ENCODE results near the gene GRIA4. TPM values are rescaled to one million over a fixed set of nuclear protein-coding genes. Genes with fewer than 3 reads are reported as not detected.
"Not testable (repeated sequence)": the region's sequence is repeated elsewhere in the genome, so short reads cannot be mapped to it uniquely, and the experiment has no call there.

GRIA4 gene
- polyA plus RNA-seq, 4 donors, result 0.68 to 0.99 (median 0.89) TPM

DNA sequence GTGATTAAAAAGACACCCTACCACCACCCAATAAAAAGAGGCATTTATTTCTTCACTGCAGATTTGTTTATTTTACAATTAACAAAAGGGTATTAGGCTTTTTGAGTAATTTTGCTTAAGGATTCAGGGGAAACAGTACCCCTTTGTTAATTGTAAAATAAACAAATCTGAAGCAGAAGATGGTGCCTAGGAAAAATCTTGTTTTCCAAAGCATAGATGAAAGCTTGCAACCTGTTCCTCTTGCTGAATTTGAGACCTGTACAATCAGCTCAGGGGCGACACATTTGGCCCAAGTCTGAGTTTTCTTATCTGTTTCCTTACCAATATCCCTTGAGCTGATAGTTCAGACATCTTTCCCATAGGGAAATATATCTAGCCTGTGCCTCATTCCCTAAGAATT, 171.9 kb downstream of the GRIA4 start:
- no peak for DNase-seq (ENCODE audit: low read depth in 4 of 4, low spot score in 2 of 4)

DNA sequence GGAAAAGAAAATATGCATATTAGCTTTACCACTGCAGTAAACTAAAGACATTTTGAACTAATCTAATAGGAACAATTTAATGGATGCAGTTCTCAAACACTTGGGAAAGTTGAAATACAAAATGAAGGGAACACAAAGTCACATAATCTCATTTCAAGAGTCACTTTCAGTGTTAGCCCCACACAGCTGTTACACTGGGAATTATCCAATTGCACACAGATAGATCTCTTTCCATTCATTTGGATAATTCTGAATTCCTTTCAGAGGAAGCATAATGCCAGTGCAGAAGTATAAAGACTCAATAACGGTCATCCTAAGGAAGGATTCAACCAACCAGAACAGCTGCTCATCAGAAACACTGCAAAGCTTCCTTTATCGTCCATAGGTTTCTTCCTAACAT, 173.3 kb downstream of the GRIA4 start:
- no peak for DNase-seq (ENCODE audit: low read depth in 4 of 4, low spot score in 2 of 4)

- not testable (repeated sequence) for DNase-seq (ENCODE audit: low read depth in 4 of 4, low spot score in 2 of 4)
Observed at GRCh38 chr11:105785850-105786249, 176.0 kb downstream of the GRIA4 start.

DNA sequence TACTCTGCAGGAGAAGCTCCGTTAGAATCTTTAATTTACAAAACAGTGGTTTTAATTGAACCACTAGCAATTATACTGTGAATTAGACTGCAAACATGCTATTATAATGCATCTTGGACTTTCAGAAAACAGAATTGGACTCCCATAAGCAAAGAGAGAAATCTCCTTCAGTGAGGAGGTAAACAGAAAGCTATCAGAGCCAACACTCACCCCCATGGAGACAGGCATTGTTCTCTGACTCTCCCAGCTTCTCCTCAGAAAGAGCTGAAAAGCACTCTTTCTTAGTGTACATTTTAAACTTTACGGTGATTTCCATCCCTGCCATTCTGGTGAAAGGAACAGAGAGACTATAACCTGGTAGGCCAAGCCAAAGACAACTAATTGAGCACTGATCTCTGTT, 176.9 kb downstream of the GRIA4 start:
- DNase-seq (ENCODE audit: low read depth in 4 of 4, low spot score in 2 of 4), result no peak

- DNase-seq (ENCODE audit: low read depth in 4 of 4, low spot score in 2 of 4), result no peak
Observed at GRCh38 chr11:105789579-105790420, 179.9 kb downstream of the GRIA4 start.

- DNase-seq (ENCODE audit: low read depth in 4 of 4, low spot score in 2 of 4), result no peak
Observed at GRCh38 chr11:105790840-105791239, 181.0 kb downstream of the GRIA4 start.

DNA sequence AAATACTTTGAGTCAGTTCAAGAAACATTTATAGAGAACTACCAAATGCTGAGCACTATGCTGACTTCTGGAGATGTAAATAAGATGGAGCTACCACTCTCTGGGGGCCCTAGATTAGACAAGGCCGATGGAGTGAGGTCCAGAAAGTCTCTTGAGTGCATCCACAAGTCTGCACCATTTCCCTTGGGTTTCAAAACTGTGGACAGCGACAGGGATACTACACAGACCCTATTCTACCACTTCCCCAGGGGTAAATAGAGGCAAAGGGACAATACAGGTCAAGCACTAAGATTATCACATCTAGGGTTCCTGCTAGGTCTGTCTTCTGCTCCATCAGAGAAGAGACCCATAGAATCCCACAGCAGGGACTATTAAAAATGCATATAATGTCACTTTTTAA, 183.2 kb downstream of the GRIA4 start:
- no peak for DNase-seq (ENCODE audit: low read depth in 4 of 4, low spot score in 2 of 4)

DNA sequence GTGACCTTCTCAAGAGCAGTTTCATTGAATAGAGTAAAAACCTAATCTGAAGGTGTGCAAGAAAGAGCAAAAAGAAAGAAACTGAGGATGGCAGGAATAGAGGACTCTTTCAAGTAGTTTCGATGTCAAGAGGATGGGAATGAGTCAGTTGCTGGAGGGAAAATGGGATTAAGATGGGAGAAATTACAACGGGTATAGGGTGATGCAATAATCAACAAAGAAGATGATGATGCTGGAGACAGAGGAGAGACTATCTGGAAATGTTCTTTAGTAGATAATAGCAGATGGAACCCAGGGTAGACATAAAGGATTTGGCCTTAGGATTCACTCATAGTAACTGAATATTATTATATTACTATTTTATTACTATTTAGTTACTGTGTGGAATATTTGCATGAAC, 189.4 kb downstream of the GRIA4 start:
- no peak for DNase-seq (ENCODE audit: low read depth in 4 of 4, low spot score in 2 of 4)

- no peak for DNase-seq (ENCODE audit: low read depth in 4 of 4, low spot score in 2 of 4)
Observed at GRCh38 chr11:105799728-105800462, 190.0 kb downstream of the GRIA4 start.

- DNase-seq (ENCODE audit: low read depth in 4 of 4, low spot score in 2 of 4), result no peak
Observed at GRCh38 chr11:105802390-105802789, 192.5 kb downstream of the GRIA4 start.

DNA sequence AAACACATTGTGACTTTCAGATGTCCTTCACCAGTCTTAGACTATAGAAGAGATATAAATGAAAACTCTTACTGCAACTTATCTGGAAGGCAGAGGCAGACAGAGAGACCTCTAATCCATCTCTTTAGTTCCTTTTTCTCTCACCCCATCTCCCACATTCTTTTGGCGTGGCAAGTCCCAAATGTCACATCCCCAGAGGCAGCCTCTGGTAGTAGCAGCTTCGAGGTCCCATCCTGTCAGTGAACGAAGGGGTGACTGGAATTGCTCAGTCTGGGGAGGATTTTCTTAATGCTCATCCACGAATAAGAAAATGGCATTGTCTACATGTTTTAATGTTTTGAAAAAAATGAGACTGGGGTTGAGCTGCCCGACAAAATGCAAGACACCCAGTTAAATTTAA, 201.4 kb downstream of the GRIA4 start:
- no peak for DNase-seq (ENCODE audit: low read depth in 4 of 4, low spot score in 2 of 4)

DNA sequence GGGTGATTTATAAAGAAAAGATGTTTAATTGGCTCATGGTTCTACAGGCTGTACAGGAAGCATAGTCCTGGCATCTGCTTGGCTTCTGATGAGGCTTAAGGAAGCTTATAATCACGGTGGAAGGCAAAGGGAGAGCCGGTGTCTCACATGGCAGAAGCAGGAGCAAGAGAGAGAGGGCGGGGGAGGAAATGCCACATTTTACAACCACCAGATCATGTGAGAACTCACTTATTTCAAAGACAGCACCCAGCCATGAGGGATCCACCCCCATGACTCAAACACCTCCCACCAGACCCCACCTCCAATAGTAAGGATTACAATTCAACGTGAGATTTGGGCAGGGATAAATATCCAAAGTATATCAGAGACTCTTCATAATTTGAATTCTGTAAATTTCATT, 211.5 kb downstream of the GRIA4 start:
- no peak for DNase-seq (ENCODE audit: low read depth in 4 of 4, low spot score in 2 of 4)

GRCh38 chr11:105821781-105822180, 211.9 kb downstream of the GRIA4 start:
- no peak for DNase-seq (ENCODE audit: low read depth in 4 of 4, low spot score in 2 of 4)

GRCh38 chr11:105823495-105824033, 213.7 kb downstream of the GRIA4 start:
- DNase-seq (ENCODE audit: low read depth in 4 of 4, low spot score in 2 of 4), result no peak

GRCh38 chr11:105824457-105825013, 214.7 kb downstream of the GRIA4 start:
- DNase-seq (ENCODE audit: low read depth in 4 of 4, low spot score in 2 of 4), result no peak

DNA sequence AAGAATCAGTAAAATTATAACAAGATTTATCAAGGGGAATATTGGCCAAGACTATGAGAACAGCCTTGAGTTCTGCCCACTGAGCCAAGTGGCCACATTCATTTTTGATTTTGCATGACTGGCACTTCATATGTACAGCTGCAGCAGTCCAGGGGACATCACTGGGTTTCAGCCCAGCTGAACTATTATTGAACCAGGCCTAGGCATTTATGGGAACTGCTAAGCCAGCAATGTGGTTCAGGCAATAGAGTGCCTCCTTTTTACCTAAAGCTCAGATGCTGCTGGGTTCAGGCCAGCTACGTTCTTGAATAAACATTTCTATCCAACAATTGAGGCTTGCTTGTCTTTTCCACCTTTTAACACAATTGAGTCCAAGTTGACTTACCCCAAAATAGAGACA, 215.3 kb downstream of the GRIA4 start:
- DNase-seq (ENCODE audit: low read depth in 4 of 4, low spot score in 2 of 4), result no peak

DNA sequence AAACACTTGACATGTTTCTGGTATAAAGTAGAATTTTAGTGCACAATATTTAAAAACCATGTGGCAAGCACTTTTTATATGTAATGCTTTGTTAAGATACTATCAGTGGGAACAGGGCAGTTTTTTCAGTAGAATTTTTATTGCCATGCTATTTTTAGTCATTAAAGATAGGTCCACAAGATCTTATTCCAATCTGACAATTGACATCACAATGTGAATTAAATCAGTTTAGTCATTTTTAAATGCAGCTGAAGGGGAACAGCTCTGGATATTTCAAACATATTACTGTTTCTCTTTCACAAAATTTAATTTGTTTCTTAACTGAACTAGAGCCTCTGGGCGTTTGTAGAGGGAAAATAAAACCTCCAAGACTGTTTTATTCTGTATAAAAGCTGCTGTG, 218.0 kb downstream of the GRIA4 start:
- DNase-seq (ENCODE audit: low read depth in 4 of 4, low spot score in 2 of 4), result no peak

- no peak for DNase-seq (ENCODE audit: low read depth in 4 of 4, low spot score in 2 of 4)
Observed at GRCh38 chr11:105829084-105829483, 219.2 kb downstream of the GRIA4 start.

DNA sequence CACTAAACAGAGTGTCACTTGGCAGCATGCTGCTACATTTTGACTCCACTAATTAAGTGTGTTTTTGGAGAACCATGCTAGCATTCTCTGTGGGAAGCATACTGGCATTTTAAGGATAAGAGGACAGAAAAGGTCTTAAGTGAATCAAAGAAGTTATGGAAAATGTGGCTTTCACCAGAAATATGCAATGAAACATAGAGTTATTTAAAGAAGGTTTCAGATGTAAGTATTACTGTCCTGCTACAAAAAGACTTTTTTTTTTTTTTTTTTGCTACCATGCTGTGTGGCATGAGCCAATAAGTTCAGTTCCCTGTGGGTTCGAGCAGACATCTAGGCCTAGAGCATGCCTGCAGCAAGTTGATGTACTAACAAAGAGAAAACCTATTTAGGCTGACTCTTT, 224.6 kb downstream of the GRIA4 start:
- DNase-seq (ENCODE audit: low read depth in 4 of 4, low spot score in 2 of 4), result no peak

GRCh38 chr11:105838668-105839384, 229.0 kb downstream of the GRIA4 start:
- DNase-seq (ENCODE audit: low read depth in 4 of 4, low spot score in 2 of 4), result no peak

DNA sequence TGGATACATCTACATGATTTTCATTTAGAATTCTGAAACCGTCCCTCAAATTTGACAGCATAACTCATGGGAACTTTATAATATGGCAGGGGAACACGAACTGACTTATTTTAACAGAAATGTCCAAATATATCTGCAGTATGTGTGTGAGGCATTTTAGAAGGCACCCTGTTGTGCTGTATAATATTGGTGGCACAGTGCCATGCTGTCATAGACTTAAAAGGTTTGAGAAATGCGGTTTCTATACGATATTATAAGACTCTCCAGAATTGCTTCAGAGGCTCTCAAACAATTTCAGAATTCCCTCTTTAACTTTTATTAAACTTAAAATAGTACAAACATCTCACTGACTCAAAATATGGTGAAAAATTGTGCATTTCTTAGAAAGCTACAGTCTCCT, 230.5 kb downstream of the GRIA4 start:
- no peak for DNase-seq (ENCODE audit: low read depth in 4 of 4, low spot score in 2 of 4)

All from left renal cortex interstitium (tissue), 4 donors.